ENCODE measurements around the gene RTP1.
"Not testable (repeated sequence)": the region's sequence is repeated elsewhere in the genome, so short reads cannot be mapped to it uniquely, and the experiment has no call there.

Gene RTP1

GRCh38 chr3:187197335-187197649 lies at the start of gene RTP1:
Gene RTP1 (plus strand): TSS chr3:187197486. CDS start chr3:187197516, 30 bp downstream.
- DNase-seq (ENCODE audit: low spot score) = no peak

- DNase-seq (ENCODE audit: low spot score) = no peak
Measured at GRCh38 chr3:187150186-187150585, 47.1 kb upstream of the RTP1 start.

GRCh38 chr3:187150599-187150998 lies 46.7 kb upstream of the RTP1 start:
- DNase-seq (ENCODE audit: low spot score) = no peak

- no peak for DNase-seq (ENCODE audit: low spot score)
Measured at GRCh38 chr3:187161556-187161955, 35.7 kb upstream of the RTP1 start.

GRCh38 chr3:187162265-187162953 lies 34.9 kb upstream of the RTP1 start:
- no peak for DNase-seq (ENCODE audit: low spot score)

- peak; percentile 48 for DNase-seq (ENCODE audit: low spot score)
Measured at GRCh38 chr3:187165144-187165543, 32.1 kb upstream of the RTP1 start.

GRCh38 chr3:187166750-187167149 lies 30.5 kb upstream of the RTP1 start:
- DNase-seq (ENCODE audit: low spot score) = no peak

GRCh38 chr3:187167777-187168176 lies 29.5 kb upstream of the RTP1 start:
- DNase-seq (ENCODE audit: low spot score) = no peak

GRCh38 chr3:187169231-187169960 lies 27.9 kb upstream of the RTP1 start:
- DNase-seq (ENCODE audit: low spot score) = no peak

- not testable (repeated sequence) for DNase-seq (ENCODE audit: low spot score)
Measured at GRCh38 chr3:187170911-187171310, 26.4 kb upstream of the RTP1 start.

GRCh38 chr3:187172929-187173328 lies 24.4 kb upstream of the RTP1 start:
- no peak for DNase-seq (ENCODE audit: low spot score)

- no peak for DNase-seq (ENCODE audit: low spot score)
Measured at GRCh38 chr3:187181454-187182170, 15.7 kb upstream of the RTP1 start.

- no peak for DNase-seq (ENCODE audit: low spot score)
Measured at GRCh38 chr3:187183210-187183862, 13.9 kb upstream of the RTP1 start.

- DNase-seq (ENCODE audit: low spot score) = no peak
Measured at GRCh38 chr3:187183903-187184302, 13.4 kb upstream of the RTP1 start.

- no peak for DNase-seq (ENCODE audit: low spot score)
Measured at GRCh38 chr3:187185759-187186158, 11.5 kb upstream of the RTP1 start.

- DNase-seq (ENCODE audit: low spot score) = no peak
Measured at GRCh38 chr3:187186375-187186774, 10.9 kb upstream of the RTP1 start.

- DNase-seq (ENCODE audit: low spot score) = no peak
Measured at GRCh38 chr3:187186801-187187421, 10.4 kb upstream of the RTP1 start.

- no peak for DNase-seq (ENCODE audit: low spot score)
Measured at GRCh38 chr3:187188931-187189330, 8.4 kb upstream of the RTP1 start.

GRCh38 chr3:187191271-187191670 lies 6.0 kb upstream of the RTP1 start:
- DNase-seq (ENCODE audit: low spot score) = no peak

- no peak for DNase-seq (ENCODE audit: low spot score)
Measured at GRCh38 chr3:187193181-187193580, 4.1 kb upstream of the RTP1 start.

- no peak for DNase-seq (ENCODE audit: low spot score)
Measured at GRCh38 chr3:187196573-187197334, 532 bp upstream of the RTP1 start.
